Esophagus squamous epithelium (tissue), 4 donors: Measurements from ENCODE around the gene NHSL2.

ENCODE experiments used
- CTCF ChIP-seq, 6 experiments: fragments of 450-650 bp in 4 of 6; fragments of 200-600 bp in 2 of 6; sonication (generic) in 2 of 6; IDR thresholded peaks; one replicate each; pipeline ENCODE4 v1.5.1; 2016 to 2019; ENCODE audit warnings: antibody characterized with exemption in 6 of 6, mild to moderate bottlenecking in 4 of 6, moderate library complexity in 4 of 6
- POLR2A ChIP-seq, 4 donors: fragments of 450-650 bp; IDR thresholded peaks; one replicate each; pipeline ENCODE4 v1.6.1; 2017; ENCODE audit warnings: antibody characterized with exemption in 4 of 4, mild to moderate bottlenecking in 4 of 4, moderate library complexity in 3 of 4

GRCh38 chrX:72062916-72063315 is 152.3 kb downstream of the NHSL2 start:
- TF ChIP-seq CTCF (IDR thresholded peaks at IDR 0.05), result no peak
- no peak for TF ChIP-seq POLR2A (IDR thresholded peaks at IDR 0.05)
